Measurements from ENCODE around the gene GTPBP10. TPM values are rescaled to one million over a fixed set of nuclear protein-coding genes. Genes with fewer than 3 reads are reported as not detected.

GTPBP10 gene
- total and polyA plus RNA-seq, 2 of the 13 experiments (the other 11 are each of a cell fraction or from before 2014, with no cell fraction given): 13.3 to 38.7 TPM

DNA sequence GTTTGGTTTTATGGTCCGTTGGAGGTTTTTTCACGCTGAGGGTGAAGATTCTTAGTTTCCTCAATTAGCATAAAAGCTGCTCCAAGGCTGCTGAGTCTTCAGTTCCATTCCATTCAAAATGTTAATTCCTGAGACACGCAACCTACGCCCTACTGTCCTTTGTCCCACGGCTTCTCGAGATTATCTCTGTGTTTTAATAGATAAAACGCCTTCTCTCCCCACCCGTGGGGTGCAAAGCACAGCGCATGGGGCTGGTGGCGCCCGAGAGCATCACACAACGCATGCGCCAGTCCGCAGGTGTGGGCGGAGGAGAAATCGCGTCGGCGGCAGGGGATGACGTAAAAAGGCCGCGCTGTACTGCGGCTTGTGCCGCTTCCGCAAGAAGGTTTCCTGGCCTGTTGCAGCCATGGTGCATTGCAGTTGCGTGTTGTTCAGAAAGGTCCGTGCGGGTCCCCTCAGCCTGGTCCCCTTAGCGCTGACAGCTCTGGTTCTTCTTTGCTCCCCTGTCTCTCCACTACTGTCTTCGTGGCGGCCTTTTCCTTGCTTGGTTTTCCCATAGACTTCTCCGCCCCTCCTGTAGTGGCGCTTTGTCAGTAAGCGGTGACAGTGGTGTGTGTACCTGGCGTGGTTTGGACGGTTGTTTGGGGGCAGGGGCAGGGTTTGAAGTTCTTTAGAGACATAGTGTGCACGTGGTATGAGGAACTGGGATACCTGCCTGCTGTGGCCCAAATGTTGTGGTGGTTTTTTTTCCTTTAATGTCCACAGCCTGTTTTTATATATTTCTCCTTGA is at the start of gene GTPBP10 (continued):
- TF ChIP-seq ZNF660 (CRISPR knock-in tag; IDR thresholded peaks at IDR 0.05; ENCODE audit: borderline replicate concordance, low read depth): no peak
- peak; percentile 40; the same call in 1 of the 2 replicates for TF ChIP-seq RBAK (CRISPR knock-in tag; IDR thresholded peaks at IDR 0.05)
- no peak for TF ChIP-seq HOXA7 (CRISPR knock-in tag; IDR thresholded peaks at IDR 0.05)
- peak; percentile 75; the same call in 1 of the 2 replicates for TF ChIP-seq SMAD3 (CRISPR knock-in tag; IDR thresholded peaks at IDR 0.05)
- peak in 1 of 2 experiments; percentile 74; a peak in 2 of 4 replicates for TF ChIP-seq KLF16 (CRISPR knock-in tag; IDR thresholded peaks at IDR 0.05)
- peak; percentile 99 for TF ChIP-seq SAP130 (CRISPR knock-in tag; IDR thresholded peaks at IDR 0.05; ENCODE audit: low read depth)
- TF ChIP-seq, protein P1, sequence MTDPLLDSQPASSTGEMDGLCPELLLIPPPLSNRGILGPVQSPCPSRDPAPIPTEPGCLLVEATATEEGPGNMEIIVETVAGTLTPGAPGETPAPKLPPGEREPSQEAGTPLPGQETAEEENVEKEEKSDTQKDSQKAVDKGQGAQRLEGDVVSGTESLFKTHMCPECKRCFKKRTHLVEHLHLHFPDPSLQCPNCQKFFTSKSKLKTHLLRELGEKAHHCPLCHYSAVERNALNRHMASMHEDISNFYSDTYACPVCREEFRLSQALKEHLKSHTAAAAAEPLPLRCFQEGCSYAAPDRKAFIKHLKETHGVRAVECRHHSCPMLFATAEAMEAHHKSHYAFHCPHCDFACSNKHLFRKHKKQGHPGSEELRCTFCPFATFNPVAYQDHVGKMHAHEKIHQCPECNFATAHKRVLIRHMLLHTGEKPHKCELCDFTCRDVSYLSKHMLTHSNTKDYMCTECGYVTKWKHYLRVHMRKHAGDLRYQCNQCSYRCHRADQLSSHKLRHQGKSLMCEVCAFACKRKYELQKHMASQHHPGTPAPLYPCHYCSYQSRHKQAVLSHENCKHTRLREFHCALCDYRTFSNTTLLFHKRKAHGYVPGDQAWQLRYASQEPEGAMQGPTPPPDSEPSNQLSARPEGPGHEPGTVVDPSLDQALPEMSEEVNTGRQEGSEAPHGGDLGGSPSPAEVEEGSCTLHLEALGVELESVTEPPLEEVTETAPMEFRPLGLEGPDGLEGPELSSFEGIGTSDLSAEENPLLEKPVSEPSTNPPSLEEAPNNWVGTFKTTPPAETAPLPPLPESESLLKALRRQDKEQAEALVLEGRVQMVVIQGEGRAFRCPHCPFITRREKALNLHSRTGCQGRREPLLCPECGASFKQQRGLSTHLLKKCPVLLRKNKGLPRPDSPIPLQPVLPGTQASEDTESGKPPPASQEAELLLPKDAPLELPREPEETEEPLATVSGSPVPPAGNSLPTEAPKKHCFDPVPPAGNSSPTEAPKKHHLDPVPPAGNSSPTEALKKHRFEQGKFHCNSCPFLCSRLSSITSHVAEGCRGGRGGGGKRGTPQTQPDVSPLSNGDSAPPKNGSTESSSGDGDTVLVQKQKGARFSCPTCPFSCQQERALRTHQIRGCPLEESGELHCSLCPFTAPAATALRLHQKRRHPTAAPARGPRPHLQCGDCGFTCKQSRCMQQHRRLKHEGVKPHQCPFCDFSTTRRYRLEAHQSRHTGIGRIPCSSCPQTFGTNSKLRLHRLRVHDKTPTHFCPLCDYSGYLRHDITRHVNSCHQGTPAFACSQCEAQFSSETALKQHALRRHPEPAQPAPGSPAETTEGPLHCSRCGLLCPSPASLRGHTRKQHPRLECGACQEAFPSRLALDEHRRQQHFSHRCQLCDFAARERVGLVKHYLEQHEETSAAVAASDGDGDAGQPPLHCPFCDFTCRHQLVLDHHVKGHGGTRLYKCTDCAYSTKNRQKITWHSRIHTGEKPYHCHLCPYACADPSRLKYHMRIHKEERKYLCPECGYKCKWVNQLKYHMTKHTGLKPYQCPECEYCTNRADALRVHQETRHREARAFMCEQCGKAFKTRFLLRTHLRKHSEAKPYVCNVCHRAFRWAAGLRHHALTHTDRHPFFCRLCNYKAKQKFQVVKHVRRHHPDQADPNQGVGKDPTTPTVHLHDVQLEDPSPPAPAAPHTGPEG (CRISPR knock-in tag; IDR thresholded peaks at IDR 0.05): no peak
- no peak; the same call in 1 of the 2 replicates for TF ChIP-seq AHR (CRISPR knock-in tag; IDR thresholded peaks at IDR 0.05)
- TF ChIP-seq, protein P2, sequence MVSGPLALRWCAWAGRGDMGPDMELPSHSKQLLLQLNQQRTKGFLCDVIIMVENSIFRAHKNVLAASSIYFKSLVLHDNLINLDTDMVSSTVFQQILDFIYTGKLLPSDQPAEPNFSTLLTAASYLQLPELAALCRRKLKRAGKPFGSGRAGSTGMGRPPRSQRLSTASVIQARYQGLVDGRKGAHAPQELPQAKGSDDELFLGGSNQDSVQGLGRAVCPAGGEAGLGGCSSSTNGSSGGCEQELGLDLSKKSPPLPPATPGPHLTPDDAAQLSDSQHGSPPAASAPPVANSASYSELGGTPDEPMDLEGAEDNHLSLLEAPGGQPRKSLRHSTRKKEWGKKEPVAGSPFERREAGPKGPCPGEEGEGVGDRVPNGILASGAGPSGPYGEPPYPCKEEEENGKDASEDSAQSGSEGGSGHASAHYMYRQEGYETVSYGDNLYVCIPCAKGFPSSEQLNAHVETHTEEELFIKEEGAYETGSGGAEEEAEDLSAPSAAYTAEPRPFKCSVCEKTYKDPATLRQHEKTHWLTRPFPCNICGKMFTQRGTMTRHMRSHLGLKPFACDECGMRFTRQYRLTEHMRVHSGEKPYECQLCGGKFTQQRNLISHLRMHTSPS (CRISPR knock-in tag; IDR thresholded peaks at IDR 0.05; ENCODE audit: low read depth): no peak
- peak; percentile 45; the same call in 1 of the 2 replicates for TF ChIP-seq CBX5 (CRISPR knock-in tag; IDR thresholded peaks at IDR 0.05; ENCODE audit: borderline replicate concordance)
- 0 out of 2 replicates have a peak, but pooled peaks have one; percentile 41 for TF ChIP-seq RELA (CRISPR knock-in tag; IDR thresholded peaks at IDR 0.05)
- TF ChIP-seq ZNF672 (CRISPR knock-in tag; IDR thresholded peaks at IDR 0.05): no peak
- TF ChIP-seq, protein P3, sequence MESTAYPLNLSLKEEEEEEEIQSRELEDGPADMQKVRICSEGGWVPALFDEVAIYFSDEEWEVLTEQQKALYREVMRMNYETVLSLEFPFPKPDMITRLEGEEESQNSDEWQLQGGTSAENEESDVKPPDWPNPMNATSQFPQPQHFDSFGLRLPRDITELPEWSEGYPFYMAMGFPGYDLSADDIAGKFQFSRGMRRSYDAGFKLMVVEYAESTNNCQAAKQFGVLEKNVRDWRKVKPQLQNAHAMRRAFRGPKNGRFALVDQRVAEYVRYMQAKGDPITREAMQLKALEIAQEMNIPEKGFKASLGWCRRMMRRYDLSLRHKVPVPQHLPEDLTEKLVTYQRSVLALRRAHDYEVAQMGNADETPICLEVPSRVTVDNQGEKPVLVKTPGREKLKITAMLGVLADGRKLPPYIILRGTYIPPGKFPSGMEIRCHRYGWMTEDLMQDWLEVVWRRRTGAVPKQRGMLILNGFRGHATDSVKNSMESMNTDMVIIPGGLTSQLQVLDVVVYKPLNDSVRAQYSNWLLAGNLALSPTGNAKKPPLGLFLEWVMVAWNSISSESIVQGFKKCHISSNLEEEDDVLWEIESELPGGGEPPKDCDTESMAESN (CRISPR knock-in tag; conservative IDR thresholded peaks at IDR 0.05): peak; percentile 87
- TF ChIP-seq RNF2 (conservative IDR thresholded peaks at IDR 0.05; ENCODE audit: low read depth): peak; percentile 49; the same call in 1 of the 2 replicates
- peak; percentile 36; the same call in 1 of the 2 replicates for TF ChIP-seq MTF2 (CRISPR knock-in tag; IDR thresholded peaks at IDR 0.05; ENCODE audit: borderline replicate concordance)
- TF ChIP-seq MEIS2 (CRISPR knock-in tag; IDR thresholded peaks at IDR 0.05): peak; percentile 46; the same call in 1 of the 2 replicates
- TF ChIP-seq ZNF235 (CRISPR knock-in tag; IDR thresholded peaks at IDR 0.05; ENCODE audit: borderline replicate concordance): no peak
- peak; percentile 57; the same call in 1 of the 2 replicates for TF ChIP-seq SIN3A (IDR thresholded peaks at IDR 0.05; ENCODE audit: borderline replicate concordance, low read depth, low read length)
- TF ChIP-seq DPF2 (CRISPR knock-in tag; IDR thresholded peaks at IDR 0.05; ENCODE audit: borderline replicate concordance, low read depth): no peak
- peak; percentile 42; the same call in 1 of the 2 replicates for TF ChIP-seq GATA4 (IDR thresholded peaks at IDR 0.05; ENCODE audit: borderline replicate concordance, low read depth)
